Lower lobe of right lung (tissue), 2 donors: Measurements from ENCODE around the gene STRBP. TPM values are rescaled to one million over a fixed set of nuclear protein-coding genes. Genes with fewer than 3 reads are reported as not detected.

ENCODE experiments used
- ATAC-seq, 2 donors: fragments of 200-7000 bp; cut with Tn5 transposase; one replicate each; pipeline ENCODE4 v1.9.1; 2020 to 2022; ENCODE audit warnings: mild to moderate bottlenecking in 2 of 2, moderate library complexity in 2 of 2
- DNase-seq: peaks from one replicate; pipeline ENCODE4 v3.0.0-alpha.2; 2020
- H3K27ac ChIP-seq: fragments of 200-600 bp; one replicate; pipeline ENCODE4 v1.8.0; 2022
- H3K27me3 ChIP-seq: fragments of 200-600 bp; one replicate; pipeline ENCODE4 v1.8.0; 2022; ENCODE audit warnings: low read depth
- H3K36me3 ChIP-seq: fragments of 200-600 bp; one replicate; pipeline ENCODE4 v1.8.0; 2022; ENCODE audit warnings: mild to moderate bottlenecking
- H3K4me1 ChIP-seq: fragments of 200-600 bp; one replicate; pipeline ENCODE4 v1.8.0; 2022
- H3K4me3 ChIP-seq: fragments of 200-600 bp; one replicate; pipeline ENCODE4 v1.8.0; 2022; ENCODE audit warnings: mild to moderate bottlenecking
- H3K9me3 ChIP-seq: fragments of 200-600 bp; one replicate; pipeline ENCODE4 v1.8.0; 2022
- intact Hi-C: fragments of 100-400 bp; cut with DNase I; formaldehyde crosslinking; loops from one replicate; pipeline ENCODE4 v1.11.0; 2022
- total RNA-seq: library from RNA; stranded (reverse); fragmentation: NEBNext Ultra II Directional; extraction: Animal tissue kit (Norgen Biotek cat#: 25700); gene quantifications from one replicate; pipeline ENCODE4 v1.2.1, GENCODE V29; 2021
- TF ChIP-seq, protein P1 (sequence below): fragments of 200-600 bp; IDR thresholded peaks from one replicate; pipeline ENCODE4 v1.8.0; 2022; ENCODE audit warnings: antibody characterized with exemption, mild to moderate bottlenecking
- donor health status: DM: no; HTN: yes; CAD: no; lungs with severe emphysema.

STRBP gene
- total RNA-seq, 1 donor from 2014 or later: 23.7 TPM

DNA sequence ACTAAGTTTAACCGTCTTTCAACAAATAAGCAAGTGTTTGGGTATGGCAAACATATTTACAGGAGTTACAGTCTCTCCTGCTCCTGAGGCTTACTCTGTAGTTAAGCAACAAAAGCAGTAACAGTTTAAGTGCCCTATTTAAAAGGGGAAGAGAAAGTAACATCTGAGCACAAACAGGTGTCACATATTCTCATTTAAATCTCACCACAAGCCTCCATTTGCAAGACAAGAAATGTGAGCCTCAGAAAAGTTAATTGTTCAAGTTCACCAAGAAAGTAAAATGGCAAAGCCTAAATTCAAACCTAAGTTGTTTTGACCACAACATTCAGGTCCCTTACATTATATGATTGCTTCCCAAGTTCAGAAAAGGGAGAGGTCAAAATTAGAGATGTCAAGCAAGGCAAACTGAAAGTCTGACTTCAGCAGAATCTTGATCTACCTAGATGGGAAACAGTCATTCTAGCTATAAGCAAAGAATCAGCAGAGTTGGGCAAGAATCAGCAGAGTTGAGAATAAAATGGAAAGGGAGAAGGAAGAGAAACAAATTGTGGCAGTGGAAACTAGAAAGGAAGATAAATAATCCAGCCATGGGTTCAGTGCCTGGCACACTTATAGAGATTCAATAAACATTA is 93.4 kb downstream of the STRBP start:
- intact Hi-C loops: no loop called here
- DNase-seq: no peak
- Histone ChIP-seq H3K27me3 (no peaks in the 10 kb centered on the region), H3K9me3 (no peaks in the 10 kb centered on the region), H3K4me1 (peaks cover 7% of the 10 kb centered on the region), H3K4me3 (no peak overlapping the region), H3K27ac (no peak overlapping the region), H3K36me3 (peaks cover 12% of the 10 kb centered on the region)
- ATAC-seq: no peak
- TF ChIP-seq, protein P1, sequence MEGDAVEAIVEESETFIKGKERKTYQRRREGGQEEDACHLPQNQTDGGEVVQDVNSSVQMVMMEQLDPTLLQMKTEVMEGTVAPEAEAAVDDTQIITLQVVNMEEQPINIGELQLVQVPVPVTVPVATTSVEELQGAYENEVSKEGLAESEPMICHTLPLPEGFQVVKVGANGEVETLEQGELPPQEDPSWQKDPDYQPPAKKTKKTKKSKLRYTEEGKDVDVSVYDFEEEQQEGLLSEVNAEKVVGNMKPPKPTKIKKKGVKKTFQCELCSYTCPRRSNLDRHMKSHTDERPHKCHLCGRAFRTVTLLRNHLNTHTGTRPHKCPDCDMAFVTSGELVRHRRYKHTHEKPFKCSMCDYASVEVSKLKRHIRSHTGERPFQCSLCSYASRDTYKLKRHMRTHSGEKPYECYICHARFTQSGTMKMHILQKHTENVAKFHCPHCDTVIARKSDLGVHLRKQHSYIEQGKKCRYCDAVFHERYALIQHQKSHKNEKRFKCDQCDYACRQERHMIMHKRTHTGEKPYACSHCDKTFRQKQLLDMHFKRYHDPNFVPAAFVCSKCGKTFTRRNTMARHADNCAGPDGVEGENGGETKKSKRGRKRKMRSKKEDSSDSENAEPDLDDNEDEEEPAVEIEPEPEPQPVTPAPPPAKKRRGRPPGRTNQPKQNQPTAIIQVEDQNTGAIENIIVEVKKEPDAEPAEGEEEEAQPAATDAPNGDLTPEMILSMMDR: no peak

DNA sequence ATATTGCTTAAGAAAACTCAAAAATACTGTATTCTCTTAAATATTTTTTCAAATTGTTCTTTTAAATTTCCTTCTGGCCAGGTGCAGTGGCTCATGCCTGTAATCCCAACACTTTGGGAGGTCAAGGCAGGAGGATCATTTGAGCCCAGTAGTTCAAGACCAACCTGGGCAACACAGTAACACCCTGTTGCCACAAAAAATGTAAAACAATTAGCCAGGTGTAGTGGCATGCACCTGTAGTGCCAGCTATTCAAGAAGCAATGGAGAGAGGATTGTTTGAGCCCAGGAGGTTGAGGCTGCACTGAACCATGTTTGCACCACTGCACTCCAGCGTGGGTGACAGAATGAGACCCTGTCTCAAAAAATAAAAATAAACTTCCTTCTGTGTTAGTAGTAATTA is 94.3 kb downstream of the STRBP start:
- Histone ChIP-seq H3K36me3 (peaks cover 12% of the 10 kb centered on the region), H3K27me3 (no peaks in the 10 kb centered on the region), H3K4me3 (no peak overlapping the region), H3K27ac (no peak overlapping the region), H3K9me3 (no peaks in the 10 kb centered on the region), H3K4me1 (peaks cover 7% of the 10 kb centered on the region)
- ATAC-seq: no peak
- TF ChIP-seq, protein P1: no peak
- intact Hi-C loops: no loop called here
- DNase-seq: no peak

DNA sequence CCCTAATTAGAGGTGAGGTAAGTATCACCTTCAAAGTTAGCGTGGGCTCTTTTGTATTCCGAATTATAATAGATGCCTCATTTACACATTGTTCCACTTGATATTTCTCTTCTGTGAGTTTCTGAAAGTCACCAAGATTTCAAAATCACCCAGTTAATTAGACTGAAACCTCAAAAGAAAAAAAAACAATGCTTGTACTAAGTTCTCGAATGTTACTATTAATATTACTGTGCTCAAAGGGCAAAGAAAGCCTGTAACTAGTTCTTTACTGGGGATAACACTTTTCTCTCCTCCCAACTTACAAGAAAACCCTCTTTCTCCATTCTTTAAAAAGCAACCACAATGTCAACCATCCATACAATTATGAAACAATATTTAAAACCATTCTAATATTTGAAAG is 98.5 kb downstream of the STRBP start:
- TF ChIP-seq, protein P1: no peak
- Histone ChIP-seq H3K9me3 (no peaks in the 10 kb centered on the region), H3K4me3 (no peak overlapping the region), H3K4me1 (no peaks in the 10 kb centered on the region), H3K36me3 (peaks cover 5% of the 10 kb centered on the region), H3K27me3 (no peaks in the 10 kb centered on the region), H3K27ac (no peak overlapping the region)
- no peak for ATAC-seq
- no peak for DNase-seq
- intact Hi-C loops: no loop called here

DNA sequence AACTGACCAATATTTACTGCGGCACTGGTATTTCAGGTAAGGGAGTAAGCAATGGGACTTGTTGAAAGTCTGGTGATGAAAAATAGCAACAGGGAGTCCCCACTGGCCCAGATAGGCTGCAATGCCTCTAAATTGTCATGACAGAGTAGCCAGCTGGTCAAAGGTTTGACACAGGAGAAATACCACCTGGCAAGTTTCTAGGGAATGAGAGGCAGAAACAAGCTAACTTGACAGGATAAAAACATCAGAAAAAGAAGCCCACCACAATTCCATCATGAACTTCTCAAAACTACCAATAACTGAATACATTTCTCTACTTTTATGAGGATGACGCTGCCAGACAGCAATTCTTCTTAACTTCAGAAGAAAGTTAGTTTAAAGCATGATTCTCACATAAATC is 99.8 kb downstream of the STRBP start:
- no peaks in the 10 kb centered on the region for H3K27me3 ChIP-seq
- DNase-seq (no peak), ATAC-seq (no peak)
- intact Hi-C loops: no loop called here
- H3K4me3 ChIP-seq: no peak overlapping the region
- no peaks in the 10 kb centered on the region for H3K9me3 ChIP-seq
- TF ChIP-seq, protein P1: no peak
- H3K27ac ChIP-seq: no peak overlapping the region
- H3K36me3 ChIP-seq: peaks cover 5% of the 10 kb centered on the region
- no peaks in the 10 kb centered on the region for H3K4me1 ChIP-seq

DNA sequence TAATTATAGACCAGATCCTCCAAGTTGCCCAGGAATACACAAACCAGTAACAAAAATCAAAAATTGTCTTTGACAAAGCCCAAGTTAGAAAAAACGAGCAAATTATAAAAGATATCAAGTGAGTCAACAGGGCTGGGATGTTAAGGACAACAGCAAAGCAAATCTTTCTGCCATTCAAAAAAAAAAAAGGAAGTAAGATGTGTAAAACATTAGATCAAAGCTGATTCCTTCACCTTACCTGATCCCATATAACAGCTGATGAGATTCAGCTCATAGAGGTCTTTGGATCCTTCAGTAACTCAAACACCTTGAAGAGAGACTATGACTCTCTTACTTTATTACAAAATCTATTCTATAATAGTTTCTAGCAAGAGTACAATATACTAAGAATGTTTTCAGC is 100.9 kb downstream of the STRBP start:
- Histone ChIP-seq H3K27ac (no peak overlapping the region), H3K9me3 (no peaks in the 10 kb centered on the region), H3K4me3 (no peak overlapping the region), H3K27me3 (no peaks in the 10 kb centered on the region), H3K4me1 (peaks cover 2% of the 10 kb centered on the region), H3K36me3 (no peaks in the 10 kb centered on the region)
- TF ChIP-seq, protein P1: no peak
- no peak for DNase-seq
- intact Hi-C loops: no loop called here
- ATAC-seq: no peak

DNA sequence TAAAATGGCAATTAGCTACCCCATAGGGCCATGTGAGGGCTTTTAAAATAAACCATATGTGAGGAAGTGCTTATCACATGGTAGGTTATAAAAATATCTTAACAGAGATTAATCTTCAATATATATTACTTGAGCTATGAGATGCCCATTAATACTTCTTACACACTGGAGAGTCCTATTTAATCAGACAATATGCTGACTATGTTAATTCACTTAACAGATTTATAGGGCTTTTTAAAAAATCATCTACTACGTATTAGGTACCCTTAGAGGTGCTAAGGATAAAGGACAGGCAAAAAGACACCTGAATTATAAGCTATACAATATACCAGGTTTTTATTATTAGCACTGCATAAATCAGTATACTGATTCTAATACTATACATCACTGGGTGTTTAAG is 102.6 kb downstream of the STRBP start:
- TF ChIP-seq, protein P1: no peak

More for the DNA sequence above, 102.6 kb downstream of the STRBP start:
- no peaks in the 10 kb centered on the region for H3K27me3 ChIP-seq
- no peaks in the 10 kb centered on the region for H3K36me3 ChIP-seq
- H3K9me3 ChIP-seq: no peaks in the 10 kb centered on the region
- no peak overlapping the region for H3K27ac ChIP-seq
- peaks cover 5% of the 10 kb centered on the region for H3K4me1 ChIP-seq
- H3K4me3 ChIP-seq: no peak overlapping the region
- intact Hi-C loops: no loop called here
- ATAC-seq (no peak), DNase-seq (no peak)
